GM18502 (cell line): ENCODE measurements around the gene NOL3.

Source experiments
- ATAC-seq: cut with Tn5 transposase; IDR thresholded peaks from one replicate; pipeline ENCODE4 v1.9.1; 2021; ENCODE audit warnings: mild to moderate bottlenecking; ENCODE audit not compliant: unreplicated experiment, poor library complexity

NOL3 gene

GRCh38 chr16:67169011-67169451 lies 1.3 kb upstream of the NOL3 start:
- no peak for ATAC-seq

GRCh38 chr16:67169642-67170167 lies 633 bp upstream of the NOL3 start:
- no peak for ATAC-seq

GRCh38 chr16:67170949-67171649 lies 761 bp downstream of the NOL3 start:
- ATAC-seq = peak; percentile 26

- no peak for ATAC-seq
Measured at GRCh38 chr16:67173323-67173722, 3.0 kb downstream of the NOL3 start.

GRCh38 chr16:67173808-67174705 lies 3.7 kb downstream of the NOL3 start:
- peak; percentile 38 for ATAC-seq

GRCh38 chr16:67174706-67175231 lies 4.4 kb downstream of the NOL3 start:
- no peak for ATAC-seq

- ATAC-seq = no peak
Measured at GRCh38 chr16:67176662-67177061, 6.3 kb downstream of the NOL3 start.

- ATAC-seq = no peak
Measured at GRCh38 chr16:67177743-67178699, 7.7 kb downstream of the NOL3 start.

- ATAC-seq = no peak
Measured at GRCh38 chr16:67179421-67180080, 9.2 kb downstream of the NOL3 start.

GRCh38 chr16:67180166-67180565 lies 9.8 kb downstream of the NOL3 start:
- no peak for ATAC-seq

- no peak for ATAC-seq
Measured at GRCh38 chr16:67181346-67181745, 11.0 kb downstream of the NOL3 start.

- ATAC-seq = no peak
Measured at GRCh38 chr16:67182288-67182687, 11.9 kb downstream of the NOL3 start.

GRCh38 chr16:67183284-67183626 lies 12.9 kb downstream of the NOL3 start:
- no peak for ATAC-seq

- peak; percentile 92 for ATAC-seq
Measured at GRCh38 chr16:67183627-67184452, 13.5 kb downstream of the NOL3 start, which contains the start of gene MATCAP1. Gene MATCAP1, minus strand, starts transcription at chr16:67183963. Its CDS starts 3,353 bp downstream, at chr16:67180610.

GRCh38 chr16:67184453-67184994 lies 14.2 kb downstream of the NOL3 start:
- ATAC-seq = no peak

- ATAC-seq = no peak
Measured at GRCh38 chr16:67184995-67185650, 14.8 kb downstream of the NOL3 start.

- no peak for ATAC-seq
Measured at GRCh38 chr16:67185651-67186134, 15.4 kb downstream of the NOL3 start.

- no peak for ATAC-seq
Measured at GRCh38 chr16:67186550-67186950, 16.2 kb downstream of the NOL3 start.
